ENCODE results near the gene PTGES.

PTGES gene

DNA sequence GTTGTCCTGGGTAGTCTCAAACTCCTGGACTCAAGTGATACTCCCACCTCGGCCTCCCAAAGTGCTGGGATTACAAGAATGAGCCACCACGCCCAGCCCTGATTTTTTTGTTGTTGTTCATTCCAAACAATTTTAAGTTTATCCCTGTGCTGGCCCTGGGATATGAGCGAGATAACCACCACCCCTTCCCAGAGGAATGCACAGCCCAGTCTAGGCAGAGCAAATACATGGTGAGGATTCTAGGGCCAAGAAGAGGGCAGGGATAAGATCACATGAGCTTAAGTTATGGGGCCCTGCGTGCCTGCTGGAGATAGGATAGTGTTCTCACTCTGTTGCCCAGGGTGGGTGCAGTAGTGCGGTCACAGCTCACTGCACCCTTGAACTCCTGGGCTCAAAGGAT lies 29.1 kb upstream of the PTGES start:
- no peak overlapping the region for H3K4me2 ChIP-seq (ENCODE audit: low read length)
- no peak overlapping the region for H3K27ac ChIP-seq (ENCODE audit: low read length)
- no peaks in the 10 kb centered on the region for H3K9me3 ChIP-seq (ENCODE audit: insufficient read depth, low read length)
- no peaks in the 10 kb centered on the region for H3K36me3 ChIP-seq (replicated peaks; ENCODE audit: low read depth, low read length)
- TF ChIP-seq, protein P1, sequence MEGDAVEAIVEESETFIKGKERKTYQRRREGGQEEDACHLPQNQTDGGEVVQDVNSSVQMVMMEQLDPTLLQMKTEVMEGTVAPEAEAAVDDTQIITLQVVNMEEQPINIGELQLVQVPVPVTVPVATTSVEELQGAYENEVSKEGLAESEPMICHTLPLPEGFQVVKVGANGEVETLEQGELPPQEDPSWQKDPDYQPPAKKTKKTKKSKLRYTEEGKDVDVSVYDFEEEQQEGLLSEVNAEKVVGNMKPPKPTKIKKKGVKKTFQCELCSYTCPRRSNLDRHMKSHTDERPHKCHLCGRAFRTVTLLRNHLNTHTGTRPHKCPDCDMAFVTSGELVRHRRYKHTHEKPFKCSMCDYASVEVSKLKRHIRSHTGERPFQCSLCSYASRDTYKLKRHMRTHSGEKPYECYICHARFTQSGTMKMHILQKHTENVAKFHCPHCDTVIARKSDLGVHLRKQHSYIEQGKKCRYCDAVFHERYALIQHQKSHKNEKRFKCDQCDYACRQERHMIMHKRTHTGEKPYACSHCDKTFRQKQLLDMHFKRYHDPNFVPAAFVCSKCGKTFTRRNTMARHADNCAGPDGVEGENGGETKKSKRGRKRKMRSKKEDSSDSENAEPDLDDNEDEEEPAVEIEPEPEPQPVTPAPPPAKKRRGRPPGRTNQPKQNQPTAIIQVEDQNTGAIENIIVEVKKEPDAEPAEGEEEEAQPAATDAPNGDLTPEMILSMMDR (IDR thresholded peaks at IDR 0.05; ENCODE audit: low read depth, low read length): no peak
- no peak for TF ChIP-seq EZH2phosphoT487 (IDR thresholded peaks at IDR 0.05; ENCODE audit: low read depth)
- no peak overlapping the region for H3K4me3 ChIP-seq (ENCODE audit: low read length)
- no peak overlapping the region for H2AFZ ChIP-seq (ENCODE audit: low read depth, low read length)
- no peaks in the 10 kb centered on the region for H3K79me2 ChIP-seq (ENCODE audit: low read length)
- H4K20me1 ChIP-seq (ENCODE audit: insufficient read depth, low read length): no peaks in the 10 kb centered on the region
- H3K4me1 ChIP-seq (ENCODE audit: low read length): no peaks in the 10 kb centered on the region
- H3K9ac ChIP-seq (ENCODE audit: low read length): no peak overlapping the region
- H3K27me3 ChIP-seq (ENCODE audit: low read depth, low read length): peaks cover 4% of the 10 kb centered on the region; the same call in 1 of the 2 replicates

DNA sequence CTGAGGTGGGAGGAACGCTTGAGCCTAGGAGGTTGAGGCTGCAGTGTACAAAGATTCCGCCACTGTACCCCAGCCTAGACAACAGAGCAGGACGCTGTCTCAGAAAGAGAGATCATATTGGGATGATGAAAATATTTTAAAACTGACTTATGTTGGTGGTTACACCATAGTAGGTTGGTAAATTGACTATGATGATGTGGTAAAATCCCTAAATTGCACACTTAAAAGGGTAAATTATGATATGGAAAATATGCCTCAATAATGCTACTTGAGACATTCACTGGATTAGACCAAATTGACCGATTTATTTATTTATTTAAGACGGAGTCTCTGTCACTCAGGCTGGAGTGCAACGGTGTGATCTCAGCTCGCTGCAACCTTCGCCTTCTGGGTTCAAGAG lies 28.3 kb upstream of the PTGES start:
- H3K4me2 ChIP-seq (ENCODE audit: low read length): no peak overlapping the region
- no peaks in the 10 kb centered on the region for H3K9me3 ChIP-seq (ENCODE audit: insufficient read depth, low read length)
- no peak overlapping the region for H3K4me3 ChIP-seq (ENCODE audit: low read length)
- H4K20me1 ChIP-seq (ENCODE audit: insufficient read depth, low read length): no peaks in the 10 kb centered on the region
- no peaks in the 10 kb centered on the region for H3K79me2 ChIP-seq (ENCODE audit: low read length)
- H2AFZ ChIP-seq (ENCODE audit: low read depth, low read length): no peak overlapping the region
- TF ChIP-seq EZH2phosphoT487 (IDR thresholded peaks at IDR 0.05; ENCODE audit: low read depth): no peak
- TF ChIP-seq, protein P1 (IDR thresholded peaks at IDR 0.05; ENCODE audit: low read depth, low read length): no peak
- no peaks in the 10 kb centered on the region for H3K36me3 ChIP-seq (replicated peaks; ENCODE audit: low read depth, low read length)
- H3K4me1 ChIP-seq (ENCODE audit: low read length): no peaks in the 10 kb centered on the region
- no peak overlapping the region for H3K9ac ChIP-seq (ENCODE audit: low read length)
- peaks cover 4% of the 10 kb centered on the region; the same call in 1 of the 2 replicates for H3K27me3 ChIP-seq (ENCODE audit: low read depth, low read length)
- no peak overlapping the region for H3K27ac ChIP-seq (ENCODE audit: low read length)

DNA sequence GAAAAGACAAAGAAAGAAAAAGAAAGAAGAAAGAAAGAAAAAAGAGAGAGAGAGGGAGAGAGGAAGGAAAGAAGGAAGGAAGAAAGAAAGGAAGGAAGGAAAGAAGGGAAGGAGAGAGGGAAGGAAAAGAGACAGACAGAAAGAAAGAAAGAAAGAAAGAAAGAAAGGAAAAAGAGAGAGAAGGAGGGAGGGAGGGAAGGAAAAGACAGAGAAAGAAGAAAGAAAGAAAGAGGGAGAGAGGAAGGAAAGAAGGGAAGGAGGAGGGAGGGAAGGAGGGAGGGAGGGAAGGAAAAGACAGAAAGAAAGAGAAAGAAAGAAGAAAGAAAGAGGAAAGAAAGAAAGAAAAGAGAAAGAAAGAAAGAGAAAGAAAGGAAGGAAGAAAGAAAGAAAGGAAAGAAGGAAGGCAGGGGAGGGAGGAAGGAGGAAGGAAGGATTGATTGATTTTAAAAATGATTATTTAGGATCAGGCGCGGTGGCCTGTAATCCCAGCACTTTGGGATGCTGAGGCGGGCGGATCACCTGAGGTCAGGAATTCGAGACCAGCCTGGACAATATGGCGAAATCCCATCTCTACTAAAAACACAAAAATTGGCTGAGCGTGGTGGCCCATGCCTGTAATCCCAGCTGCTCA lies 26.8 kb upstream of the PTGES start:
- Histone ChIP-seq H3K36me3 (replicated peaks; ENCODE audit: low read depth, low read length) (no peaks in the 10 kb centered on the region), H3K79me2 (ENCODE audit: low read length) (no peaks in the 10 kb centered on the region), H3K4me2 (ENCODE audit: low read length) (no peak overlapping the region), H4K20me1 (ENCODE audit: insufficient read depth, low read length) (no peaks in the 10 kb centered on the region), H3K9me3 (ENCODE audit: insufficient read depth, low read length) (no peaks in the 10 kb centered on the region), H3K27ac (ENCODE audit: low read length) (no peak overlapping the region), H3K9ac (ENCODE audit: low read length) (no peak overlapping the region), H2AFZ (ENCODE audit: low read depth, low read length) (no peak overlapping the region), H3K4me1 (ENCODE audit: low read length) (no peaks in the 10 kb centered on the region), H3K4me3 (ENCODE audit: low read length) (no peak overlapping the region), H3K27me3 (ENCODE audit: low read depth, low read length) (no peaks in the 10 kb centered on the region)
- no peak for TF ChIP-seq EZH2phosphoT487 (IDR thresholded peaks at IDR 0.05; ENCODE audit: low read depth)
- TF ChIP-seq, protein P1 (IDR thresholded peaks at IDR 0.05; ENCODE audit: low read depth, low read length): no peak

DNA sequence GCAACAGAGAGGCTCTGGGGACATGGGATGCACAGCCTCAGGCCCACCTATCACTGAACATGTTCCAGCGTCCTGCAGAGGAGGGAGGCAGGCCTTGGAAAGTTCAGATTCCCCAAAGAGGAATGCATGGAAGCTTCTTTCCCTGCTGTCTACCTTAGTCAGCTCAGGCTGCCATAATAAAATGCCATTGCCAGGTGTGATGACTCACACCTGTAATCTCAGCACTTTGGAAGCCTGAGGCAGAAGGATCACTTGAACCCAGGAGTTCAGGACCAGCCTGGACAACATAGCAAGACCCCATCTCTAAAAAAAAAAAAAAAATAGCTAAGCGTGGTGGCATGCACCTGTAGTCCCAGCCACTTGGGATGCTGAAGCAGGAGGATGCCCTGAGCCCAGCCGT lies 25.6 kb upstream of the PTGES start:
- Histone ChIP-seq H3K9me3 (ENCODE audit: insufficient read depth, low read length) (no peaks in the 10 kb centered on the region), H3K79me2 (ENCODE audit: low read length) (no peaks in the 10 kb centered on the region), H3K4me3 (ENCODE audit: low read length) (no peak overlapping the region), H3K27ac (ENCODE audit: low read length) (no peak overlapping the region), H2AFZ (ENCODE audit: low read depth, low read length) (no peak overlapping the region), H4K20me1 (ENCODE audit: insufficient read depth, low read length) (no peaks in the 10 kb centered on the region), H3K27me3 (ENCODE audit: low read depth, low read length) (no peaks in the 10 kb centered on the region), H3K36me3 (replicated peaks; ENCODE audit: low read depth, low read length) (no peaks in the 10 kb centered on the region), H3K4me2 (ENCODE audit: low read length) (no peak overlapping the region), H3K4me1 (ENCODE audit: low read length) (no peaks in the 10 kb centered on the region), H3K9ac (ENCODE audit: low read length) (no peak overlapping the region)
- no peak for TF ChIP-seq EZH2phosphoT487 (IDR thresholded peaks at IDR 0.05; ENCODE audit: low read depth)
- TF ChIP-seq, protein P1 (IDR thresholded peaks at IDR 0.05; ENCODE audit: low read depth, low read length): no peak
